Suprapubic skin (tissue), 4 donors: ENCODE results near the gene ZNF804A. TPM values are rescaled to one million over a fixed set of nuclear protein-coding genes. Genes with fewer than 3 reads are reported as not detected.
"Not testable (repeated sequence)": the region's sequence is repeated elsewhere in the genome, so short reads cannot be mapped to it uniquely, and the experiment has no call there.

Experiments
- DNase-seq, 2 donors: peaks; one replicate each; pipeline ENCODE4 v3.0.0-alpha.2; 2019; ENCODE audit warnings: low spot score in 2 of 2
- H3K27ac ChIP-seq: fragments of 200-600 bp; sonication (generic); one replicate; pipeline ENCODE4 v1.5.1; 2019
- H3K27me3 ChIP-seq: fragments of 200-600 bp; sonication (generic); one replicate; pipeline ENCODE4 v1.5.1; 2019
- H3K36me3 ChIP-seq: fragments of 200-600 bp; sonication (generic); one replicate; pipeline ENCODE4 v1.5.1; 2019
- H3K4me1 ChIP-seq: fragments of 200-600 bp; sonication (generic); one replicate; pipeline ENCODE4 v1.5.1; 2019
- H3K4me3 ChIP-seq: fragments of 200-600 bp; sonication (generic); one replicate; pipeline ENCODE4 v1.5.1; 2019; ENCODE audit warnings: mild to moderate bottlenecking
- H3K9me3 ChIP-seq: fragments of 200-600 bp; sonication (generic); one replicate; pipeline ENCODE4 v1.5.1; 2019
- EP300 ChIP-seq: sonication (generic); formaldehyde crosslinking; IDR thresholded peaks from one replicate; pipeline ENCODE4 v1.6.1; 2017; ENCODE audit warnings: antibody characterized with exemption
- POLR2A ChIP-seq, 2 donors: fragments of 450-650 bp; IDR thresholded peaks; one replicate each; pipeline ENCODE4 v1.6.1; 2017; ENCODE audit warnings: antibody characterized with exemption in 2 of 2, mild to moderate bottlenecking in 2 of 2, moderate library complexity in 2 of 2
- POLR2AphosphoS5 ChIP-seq, 3 donors: sonication (generic); formaldehyde crosslinking; IDR thresholded peaks; one replicate each; pipeline ENCODE4 v1.6.1; 2017; ENCODE audit warnings: antibody characterized with exemption in 3 of 3
- WGBS: methylation state at CpG from one replicate; pipeline ENCODE4 v1.1.5; 2018; 5-methylcytosine and 5-hydroxymethylcytosine counted together
- total RNA-seq, 4 donors: library from RNA; depleted of rRNA; stranded (reverse); fragments of >200 nt; gene quantifications; one replicate each; pipeline ENCODE4 v1.1.0, GENCODE V29; 2016
- TF ChIP-seq, protein P1 (sequence below), 2 donors: fragments of 200-600 bp in 1 of 2; fragments of 450-650 bp in 1 of 2; sonication (generic) in 1 of 2; IDR thresholded peaks; one replicate each; pipeline ENCODE4 v1.5.1; 2016 to 2019; ENCODE audit warnings: antibody characterized with exemption in 2 of 2, mild to moderate bottlenecking in 1 of 2, moderate library complexity in 1 of 2

ZNF804A gene
- total RNA-seq, 4 donors from 2014 or later, result 1.0 TPM; not detected in 3

- Histone ChIP-seq H3K27ac (no peak overlapping the region), H3K4me3 (no peak overlapping the region), H3K27me3 (no peaks in the 10 kb centered on the region), H3K36me3 (no peaks in the 10 kb centered on the region), H3K4me1 (no peaks in the 10 kb centered on the region), H3K9me3 (peaks cover 3% of the 10 kb centered on the region)
- no peak for TF ChIP-seq POLR2A (IDR thresholded peaks at IDR 0.05)
- TF ChIP-seq, protein P1, sequence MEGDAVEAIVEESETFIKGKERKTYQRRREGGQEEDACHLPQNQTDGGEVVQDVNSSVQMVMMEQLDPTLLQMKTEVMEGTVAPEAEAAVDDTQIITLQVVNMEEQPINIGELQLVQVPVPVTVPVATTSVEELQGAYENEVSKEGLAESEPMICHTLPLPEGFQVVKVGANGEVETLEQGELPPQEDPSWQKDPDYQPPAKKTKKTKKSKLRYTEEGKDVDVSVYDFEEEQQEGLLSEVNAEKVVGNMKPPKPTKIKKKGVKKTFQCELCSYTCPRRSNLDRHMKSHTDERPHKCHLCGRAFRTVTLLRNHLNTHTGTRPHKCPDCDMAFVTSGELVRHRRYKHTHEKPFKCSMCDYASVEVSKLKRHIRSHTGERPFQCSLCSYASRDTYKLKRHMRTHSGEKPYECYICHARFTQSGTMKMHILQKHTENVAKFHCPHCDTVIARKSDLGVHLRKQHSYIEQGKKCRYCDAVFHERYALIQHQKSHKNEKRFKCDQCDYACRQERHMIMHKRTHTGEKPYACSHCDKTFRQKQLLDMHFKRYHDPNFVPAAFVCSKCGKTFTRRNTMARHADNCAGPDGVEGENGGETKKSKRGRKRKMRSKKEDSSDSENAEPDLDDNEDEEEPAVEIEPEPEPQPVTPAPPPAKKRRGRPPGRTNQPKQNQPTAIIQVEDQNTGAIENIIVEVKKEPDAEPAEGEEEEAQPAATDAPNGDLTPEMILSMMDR (IDR thresholded peaks at IDR 0.05), result no peak
- no peak for TF ChIP-seq EP300
- no peak for TF ChIP-seq POLR2AphosphoS5 (IDR thresholded peaks at IDR 0.05)
- DNase-seq, result no peak
- 96% methylated on average over 2 of the region's 2 CpGs for WGBS
These were observed 279.6 kb downstream of the ZNF804A start for GRCh38 chr2:184877909-184878308.

DNA sequence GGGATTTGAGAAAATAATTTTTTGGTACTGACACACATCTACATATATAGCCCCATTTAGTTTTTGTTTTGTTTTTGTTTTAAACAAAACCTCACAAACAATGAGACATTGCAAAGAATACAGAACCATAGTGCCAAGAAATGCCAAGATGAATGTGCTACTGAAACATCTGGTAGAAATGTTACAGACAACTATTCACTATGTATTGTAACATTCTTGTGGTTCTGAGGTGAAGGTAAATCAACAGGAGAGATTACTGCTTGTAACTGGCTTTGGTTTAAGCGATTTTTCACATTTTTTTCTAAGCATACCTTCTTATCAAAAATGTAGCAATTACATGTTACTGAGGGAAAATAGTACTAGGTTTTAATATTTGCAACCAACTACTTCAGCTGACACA is 281.3 kb downstream of the ZNF804A start:
- TF ChIP-seq POLR2AphosphoS5 (IDR thresholded peaks at IDR 0.05) (no peak), POLR2A (IDR thresholded peaks at IDR 0.05) (no peak), EP300 (no peak)
- TF ChIP-seq, protein P1 (IDR thresholded peaks at IDR 0.05), result no peak
- Histone ChIP-seq H3K9me3 (peaks cover 3% of the 10 kb centered on the region), H3K4me1 (no peaks in the 10 kb centered on the region), H3K36me3 (no peaks in the 10 kb centered on the region), H3K27me3 (no peaks in the 10 kb centered on the region), H3K4me3 (no peak overlapping the region), H3K27ac (no peak overlapping the region)
- WGBS, result 52% methylated on average over 1 of the region's 1 CpG
- no peak for DNase-seq

DNA sequence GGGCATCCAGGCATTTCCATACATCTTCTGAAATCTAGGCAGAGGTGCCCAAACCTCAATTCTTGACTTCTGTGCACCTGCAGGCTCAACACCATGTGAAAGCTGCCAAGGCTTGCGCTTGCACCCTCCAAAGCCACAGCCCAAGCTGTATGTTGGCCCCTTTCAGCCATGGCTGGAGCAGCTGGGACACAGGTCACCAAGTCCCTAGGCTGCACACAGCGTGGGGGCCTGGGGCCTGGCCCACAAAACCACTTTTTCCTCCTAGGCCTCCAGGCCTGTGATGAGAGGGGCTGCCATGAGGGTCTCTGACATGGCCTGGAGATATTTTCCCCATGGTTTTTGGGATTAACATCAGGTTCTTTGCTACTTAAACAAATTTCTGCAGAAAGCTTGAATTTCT is 288.3 kb downstream of the ZNF804A start:
- H3K36me3 ChIP-seq, H3K27me3 ChIP-seq, H3K4me1 ChIP-seq, DNase-seq, H3K27ac ChIP-seq, H3K4me3 ChIP-seq: not testable (repeated sequence)
- H3K9me3 ChIP-seq, result peaks cover 10% of the 10 kb centered on the region
- WGBS, result 85% methylated on average over 2 of the region's 2 CpGs

- H3K27me3 ChIP-seq, result no peaks in the 10 kb centered on the region
- H3K4me3 ChIP-seq, result no peak overlapping the region
- H3K36me3 ChIP-seq, result no peaks in the 10 kb centered on the region
- no peak for TF ChIP-seq POLR2AphosphoS5 (IDR thresholded peaks at IDR 0.05)
- TF ChIP-seq EP300, result no peak
- TF ChIP-seq, protein P1 (IDR thresholded peaks at IDR 0.05), result no peak
- no peak for TF ChIP-seq POLR2A (IDR thresholded peaks at IDR 0.05)
- no peak for DNase-seq
- H3K27ac ChIP-seq, result no peak overlapping the region
- no peaks in the 10 kb centered on the region for H3K4me1 ChIP-seq
- peaks cover 7% of the 10 kb centered on the region for H3K9me3 ChIP-seq
These were observed 292.0 kb downstream of the ZNF804A start for GRCh38 chr2:184890311-184890710.

GRCh38 chr2:184904991-184905390 is 306.7 kb downstream of the ZNF804A start:
- H3K4me3 ChIP-seq, result no peak overlapping the region
- WGBS, result 67% methylated on average over 1 of the region's 1 CpG
- no peak for TF ChIP-seq EP300
- TF ChIP-seq POLR2A (IDR thresholded peaks at IDR 0.05), result no peak
- no peak for TF ChIP-seq POLR2AphosphoS5 (IDR thresholded peaks at IDR 0.05)
- TF ChIP-seq, protein P1 (IDR thresholded peaks at IDR 0.05), result no peak
- DNase-seq, result no peak
- no peaks in the 10 kb centered on the region for H3K4me1 ChIP-seq
- H3K27me3 ChIP-seq, result no peaks in the 10 kb centered on the region
- no peak overlapping the region for H3K27ac ChIP-seq
- H3K36me3 ChIP-seq, result no peaks in the 10 kb centered on the region
- H3K9me3 ChIP-seq, result no peaks in the 10 kb centered on the region

- TF ChIP-seq, protein P1 (IDR thresholded peaks at IDR 0.05), result no peak
- no peak for TF ChIP-seq POLR2A (IDR thresholded peaks at IDR 0.05)
- no peak for TF ChIP-seq POLR2AphosphoS5 (IDR thresholded peaks at IDR 0.05)
- TF ChIP-seq EP300, result no peak
- no peak overlapping the region for H3K4me3 ChIP-seq
- H3K9me3 ChIP-seq, result no peaks in the 10 kb centered on the region
- no peaks in the 10 kb centered on the region for H3K36me3 ChIP-seq
- no peak for DNase-seq
- H3K4me1 ChIP-seq, result no peaks in the 10 kb centered on the region
- WGBS, result 89% methylated on average over 4 of the region's 4 CpGs
- H3K27me3 ChIP-seq, result no peaks in the 10 kb centered on the region
- no peak overlapping the region for H3K27ac ChIP-seq
These were observed 307.8 kb downstream of the ZNF804A start for GRCh38 chr2:184906160-184906559.
